ENCODE measurements around the gene IFIH1.

The IFIH1 gene

DNA sequence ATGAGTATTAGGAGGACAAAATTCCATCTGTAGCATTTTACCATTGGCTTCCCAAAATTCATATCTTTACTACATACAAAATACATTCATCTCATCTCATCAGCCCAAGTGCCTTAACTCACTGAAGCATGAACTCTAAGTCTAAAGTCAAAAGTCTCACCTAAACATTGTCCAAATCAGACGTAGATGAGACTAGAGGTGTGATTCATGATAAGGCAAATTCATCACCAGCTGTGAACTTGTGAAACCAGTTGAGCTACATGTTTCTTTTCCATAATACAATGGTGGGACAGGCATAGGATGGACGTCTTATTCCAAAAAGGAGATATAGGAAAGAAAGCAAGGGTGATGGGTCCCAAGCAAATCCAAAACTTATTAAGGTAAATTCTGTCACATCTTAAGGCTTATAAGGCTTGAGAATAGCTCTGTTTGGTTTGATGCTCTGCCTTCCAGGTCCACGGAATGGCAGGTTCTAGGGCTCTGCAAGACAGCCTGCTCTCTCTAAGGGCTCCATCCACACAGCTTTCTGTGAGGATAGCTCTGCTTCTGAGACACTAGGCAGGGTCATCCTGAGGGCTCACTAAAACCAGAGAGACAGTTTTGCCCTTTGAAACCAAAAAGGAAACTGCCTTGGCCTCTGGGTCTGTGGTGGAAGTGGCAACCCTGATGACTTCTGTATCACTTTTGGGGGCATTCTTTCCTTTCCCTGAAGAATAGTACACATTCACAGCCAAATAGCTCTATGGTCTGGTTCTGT is 9.6 kb downstream of the IFIH1 start:
- no peak for DNase-seq

DNA sequence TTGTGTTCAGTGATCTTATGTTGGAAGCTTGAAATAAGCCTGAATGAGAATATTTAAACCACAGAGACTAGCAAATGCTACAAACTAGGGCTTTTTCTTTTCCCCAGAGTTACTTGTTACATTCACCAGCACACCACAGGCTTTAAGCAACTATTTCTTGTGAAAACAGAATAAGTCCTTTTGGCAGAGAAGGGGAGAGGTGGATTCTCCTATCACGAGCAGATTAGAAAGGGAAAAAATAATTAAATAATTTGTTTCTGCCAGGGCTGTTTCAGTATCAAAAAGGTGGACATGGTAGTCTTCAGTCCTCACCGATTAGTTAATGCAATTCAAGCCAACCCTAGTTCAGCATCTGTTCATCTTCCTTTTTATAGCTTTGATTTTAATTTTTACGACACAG is 12.6 kb downstream of the IFIH1 start:
- no peak for DNase-seq

- no peak for DNase-seq
Observed at GRCh38 chr2:162301877-162302276, 16.6 kb downstream of the IFIH1 start.

- peak; percentile 67 for DNase-seq
Observed at GRCh38 chr2:162301151-162301804, 17.2 kb downstream of the IFIH1 start.

DNA sequence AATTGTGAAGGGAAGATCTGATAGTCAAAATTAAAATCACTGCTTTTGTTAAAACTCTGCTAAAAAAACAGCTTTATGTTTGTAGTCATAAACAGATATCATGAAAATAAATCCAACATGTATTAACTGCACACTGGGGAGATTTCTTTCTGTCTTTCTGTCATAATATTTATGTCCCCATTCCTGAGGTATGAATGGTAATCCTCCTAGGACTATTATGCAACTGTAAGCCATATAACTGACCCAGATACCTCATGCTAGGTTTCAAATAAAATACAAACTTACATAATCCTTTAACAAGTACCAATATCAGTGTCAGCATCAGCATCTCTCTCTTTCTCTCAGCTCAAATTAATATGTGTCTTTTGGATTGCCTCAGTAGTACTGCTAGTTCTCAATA is 18.2 kb downstream of the IFIH1 start:
- no peak for DNase-seq

DNA sequence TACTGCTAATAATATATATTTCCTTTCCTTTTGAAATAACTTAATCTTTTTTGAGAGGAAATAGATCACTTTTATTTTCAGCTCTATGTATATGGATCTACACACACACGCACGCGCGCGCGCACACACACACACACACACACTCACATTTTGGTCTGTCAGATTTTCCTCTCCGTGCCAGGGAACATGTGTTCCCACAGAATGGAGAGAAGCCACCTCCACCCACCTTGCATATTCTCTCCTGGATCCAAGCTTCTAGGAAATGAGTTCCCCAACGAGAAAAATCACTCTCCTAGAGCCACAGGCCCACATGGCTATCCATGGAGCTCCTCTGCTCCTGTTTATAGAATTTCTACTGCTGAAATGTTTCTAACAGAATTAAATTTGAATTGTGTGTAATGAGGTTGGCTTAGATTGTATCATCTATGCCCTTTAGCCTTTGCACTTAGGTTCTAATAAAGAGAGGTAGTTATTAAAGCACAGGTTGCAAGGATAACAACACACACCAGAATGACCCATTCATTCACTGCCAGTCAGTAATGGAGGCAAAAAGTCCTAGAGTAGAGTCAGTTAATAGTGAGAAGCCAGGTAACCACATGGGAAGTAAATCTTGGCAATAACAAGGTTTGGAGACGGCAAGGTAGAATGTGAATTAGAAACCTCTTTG is 19.7 kb downstream of the IFIH1 start:
- DNase-seq = no peak

GRCh38 chr2:162297925-162298552 is 20.4 kb downstream of the IFIH1 start:
- DNase-seq = peak; percentile 78

DNA sequence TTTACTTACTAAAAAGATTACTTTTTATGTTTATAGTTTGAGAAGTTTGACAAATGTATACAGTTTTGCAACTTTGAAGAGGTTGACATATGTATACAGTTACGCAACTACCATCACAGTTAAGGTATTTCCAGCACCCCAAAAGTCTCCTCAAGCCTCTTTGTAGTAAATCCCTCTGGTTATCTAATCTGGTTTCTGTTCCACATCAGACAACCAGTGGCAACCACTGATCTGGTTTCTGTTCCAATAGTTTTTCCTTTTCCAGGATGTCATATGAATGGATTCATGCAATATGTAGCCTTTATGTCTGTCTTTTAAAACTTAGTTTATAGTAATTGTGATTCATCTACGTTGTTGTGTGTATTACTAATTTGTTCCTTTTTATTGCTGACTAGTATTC is 23.5 kb downstream of the IFIH1 start:
- no peak for DNase-seq

GRCh38 chr2:162293122-162293786 is 25.2 kb downstream of the IFIH1 start:
- peak; percentile 25 for DNase-seq

GRCh38 chr2:162291748-162292147 is 26.7 kb downstream of the IFIH1 start:
- DNase-seq = no peak

DNA sequence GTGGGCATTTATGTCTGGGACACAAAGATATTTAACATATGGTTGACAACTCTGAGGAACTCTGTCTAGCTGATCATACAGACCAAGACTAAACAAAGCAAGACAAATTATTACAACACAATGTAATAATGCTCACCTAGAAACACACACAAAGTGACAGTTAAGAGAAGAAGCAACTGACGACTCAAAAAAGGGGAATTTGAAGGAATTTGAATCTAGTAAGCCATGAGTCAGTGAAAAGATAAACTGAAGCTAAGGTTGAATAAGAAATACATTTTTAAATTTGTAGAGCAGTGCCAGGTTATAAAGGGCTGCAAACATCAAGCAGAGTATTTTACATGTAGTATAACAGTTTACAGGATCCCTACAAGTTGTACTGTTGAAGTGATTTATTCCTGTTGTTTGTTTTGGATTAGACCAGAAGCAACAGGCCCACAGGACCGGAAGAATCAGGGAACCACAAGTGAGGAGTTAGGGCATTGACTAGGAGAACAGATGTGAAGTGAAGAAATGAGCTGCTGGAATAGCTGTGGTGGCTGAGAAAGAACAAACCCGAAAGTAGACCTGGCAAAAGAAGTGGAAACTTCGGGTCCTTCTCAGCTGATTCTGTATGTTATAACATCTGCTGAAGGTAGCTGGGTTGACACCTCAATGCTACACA is 35.6 kb downstream of the IFIH1 start:
- DNase-seq = peak; percentile 22

GRCh38 chr2:162280654-162281053 is 37.8 kb downstream of the IFIH1 start:
- DNase-seq = no peak

DNA sequence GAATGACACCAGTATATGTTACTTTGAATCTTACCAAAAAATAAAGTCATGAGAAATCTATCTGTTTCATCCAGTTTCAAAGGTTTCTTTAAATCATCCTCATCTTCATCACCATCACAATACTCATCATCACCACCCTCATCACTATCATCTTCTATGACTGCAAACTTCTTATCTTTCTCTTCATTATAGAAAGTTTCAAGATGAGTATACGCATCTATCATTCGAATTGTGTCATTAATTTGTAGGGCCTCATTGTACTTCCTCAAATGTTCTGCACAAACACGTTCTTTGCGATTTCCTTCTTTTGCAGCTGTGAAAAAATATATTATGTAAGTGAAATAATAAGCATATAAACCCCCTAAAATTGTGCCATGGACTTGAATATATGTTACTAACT is 41.1 kb downstream of the IFIH1 start:
- DNase-seq = no peak

DNA sequence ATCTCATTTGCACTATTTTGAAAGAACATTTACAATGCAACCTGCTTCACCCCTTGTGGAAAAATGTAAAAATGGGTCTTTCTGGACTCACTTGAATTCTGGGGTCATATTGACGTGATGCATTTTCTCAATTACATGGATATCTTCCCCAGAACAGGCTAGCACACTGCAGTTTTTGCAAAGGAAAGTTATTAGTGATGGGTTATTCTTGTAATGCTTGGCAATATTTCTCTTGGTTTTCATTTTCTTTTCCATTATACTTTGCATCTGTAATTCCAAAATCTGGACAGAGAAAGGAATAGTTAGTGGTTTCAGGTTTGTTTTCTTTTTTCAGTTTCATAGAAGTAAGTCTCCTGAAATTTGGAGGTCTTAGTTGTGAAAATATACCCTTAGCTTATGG is 50.5 kb downstream of the IFIH1 start:
- no peak for DNase-seq

GRCh38 chr2:162267496-162267895 is 51.0 kb downstream of the IFIH1 start:
- DNase-seq = peak; percentile 37

DNA sequence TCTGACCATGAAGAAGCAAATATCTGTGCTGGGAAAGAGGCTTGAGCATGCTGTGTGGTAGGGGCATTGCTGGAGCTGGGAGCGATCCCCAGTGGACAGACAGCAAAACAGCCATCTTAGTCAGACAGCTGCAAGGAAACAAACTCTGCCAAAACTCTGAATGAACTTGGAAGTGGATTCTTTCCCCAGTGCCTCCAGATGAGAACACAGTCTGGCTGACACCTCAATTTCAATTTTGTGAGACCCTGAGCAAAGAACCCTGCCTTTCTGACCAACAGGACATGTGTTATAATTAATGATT is 52.1 kb downstream of the IFIH1 start:
- no peak for DNase-seq

- no peak for DNase-seq
Observed at GRCh38 chr2:162265666-162266459, 52.6 kb downstream of the IFIH1 start.

GRCh38 chr2:162261032-162261945 is 57.2 kb downstream of the IFIH1 start:
- DNase-seq = no peak

- DNase-seq = peak; percentile 71
Observed at GRCh38 chr2:162258686-162259085, 59.8 kb downstream of the IFIH1 start.

GRCh38 chr2:162258169-162258568 is 60.3 kb downstream of the IFIH1 start:
- no peak for DNase-seq

DNA sequence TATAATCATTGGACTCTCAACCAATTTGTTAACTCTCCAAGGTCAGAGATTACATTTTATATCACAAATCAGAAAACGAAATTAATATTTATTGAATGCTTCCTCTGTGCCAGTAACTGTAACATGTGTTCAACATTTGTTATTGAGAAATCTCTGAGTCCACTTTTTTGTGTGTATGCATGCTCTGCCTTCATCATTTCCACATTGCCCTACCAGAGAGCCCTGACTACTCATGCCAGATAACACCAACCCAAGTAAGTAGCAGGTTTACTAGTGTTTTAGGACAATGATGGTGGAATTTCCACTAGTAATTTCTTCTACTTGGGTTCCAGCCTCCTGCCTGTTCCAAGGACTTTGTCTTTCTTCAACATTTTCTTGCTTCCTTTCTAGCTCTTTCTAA is 61.1 kb downstream of the IFIH1 start:
- no peak for DNase-seq

All from fibroblast of skin of right biceps (primary cell).